ENCODE data around the gene IYD.

DNA sequence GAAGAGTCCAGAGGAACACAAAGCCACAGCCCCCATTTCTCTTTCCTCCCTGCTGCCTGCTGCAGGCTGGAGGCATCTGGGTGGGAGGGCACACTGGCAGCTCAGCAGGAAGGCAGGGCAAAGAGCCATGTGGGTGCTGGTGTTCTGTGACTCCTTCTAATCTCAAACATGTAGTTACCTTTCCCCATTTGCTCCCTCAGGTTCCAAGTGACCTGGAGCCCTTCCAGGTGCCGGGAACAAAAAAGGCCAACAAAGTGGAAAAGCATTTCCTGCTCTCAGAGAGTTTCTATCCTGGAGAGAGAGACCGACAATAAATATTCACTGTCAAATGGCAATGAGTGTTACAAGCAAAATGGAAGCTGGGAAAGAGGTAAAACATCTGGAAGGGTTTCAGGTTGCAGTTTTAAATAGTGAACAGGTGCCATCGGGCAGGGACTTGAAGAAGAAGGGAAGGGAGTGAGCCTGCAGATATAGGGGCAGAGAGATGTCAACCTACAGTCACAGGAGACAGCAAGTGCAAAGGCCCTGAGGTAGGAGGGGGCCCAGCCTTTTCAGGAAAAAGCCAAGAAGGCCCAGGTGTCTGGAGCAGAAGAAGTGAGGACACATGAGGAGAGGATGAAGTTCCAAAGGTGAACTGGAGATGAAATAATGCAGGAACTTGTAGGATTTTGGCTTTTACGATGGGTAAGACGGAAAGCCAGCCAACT is 43.6 kb upstream of the IYD start:
- TF ChIP-seq POLR2AphosphoS5 (IDR thresholded peaks at IDR 0.05; ENCODE audit: low read depth, low read length) (no peak), EP300 (IDR thresholded peaks at IDR 0.05; ENCODE audit: borderline replicate concordance in 1 of 2, low read depth in 1 of 2, low read length in 1 of 2) (no peak), RFX5 (IDR thresholded peaks at IDR 0.05; ENCODE audit: low read length) (no peak)
- TF ChIP-seq, protein P1, sequence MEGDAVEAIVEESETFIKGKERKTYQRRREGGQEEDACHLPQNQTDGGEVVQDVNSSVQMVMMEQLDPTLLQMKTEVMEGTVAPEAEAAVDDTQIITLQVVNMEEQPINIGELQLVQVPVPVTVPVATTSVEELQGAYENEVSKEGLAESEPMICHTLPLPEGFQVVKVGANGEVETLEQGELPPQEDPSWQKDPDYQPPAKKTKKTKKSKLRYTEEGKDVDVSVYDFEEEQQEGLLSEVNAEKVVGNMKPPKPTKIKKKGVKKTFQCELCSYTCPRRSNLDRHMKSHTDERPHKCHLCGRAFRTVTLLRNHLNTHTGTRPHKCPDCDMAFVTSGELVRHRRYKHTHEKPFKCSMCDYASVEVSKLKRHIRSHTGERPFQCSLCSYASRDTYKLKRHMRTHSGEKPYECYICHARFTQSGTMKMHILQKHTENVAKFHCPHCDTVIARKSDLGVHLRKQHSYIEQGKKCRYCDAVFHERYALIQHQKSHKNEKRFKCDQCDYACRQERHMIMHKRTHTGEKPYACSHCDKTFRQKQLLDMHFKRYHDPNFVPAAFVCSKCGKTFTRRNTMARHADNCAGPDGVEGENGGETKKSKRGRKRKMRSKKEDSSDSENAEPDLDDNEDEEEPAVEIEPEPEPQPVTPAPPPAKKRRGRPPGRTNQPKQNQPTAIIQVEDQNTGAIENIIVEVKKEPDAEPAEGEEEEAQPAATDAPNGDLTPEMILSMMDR (IDR thresholded peaks at IDR 0.05), result no peak
